Activated CD4-positive, CD25-positive, alpha-beta regulatory T cell treated with anti-CD3 and anti-CD28 coated beads, Interleukin-2, amount 50 U/mL, for 16 hours (primary cell): ENCODE measurements around the gene ZNF774.
"Not testable (repeated sequence)": the region's sequence is repeated elsewhere in the genome, so short reads cannot be mapped to it uniquely, and the experiment has no call there.

Experiments used
- DNase-seq: peaks from one replicate; pipeline ENCODE4 v3.0.0-alpha.2; 2020; ENCODE audit warnings: low read depth, low spot score

Gene ZNF774

DNA sequence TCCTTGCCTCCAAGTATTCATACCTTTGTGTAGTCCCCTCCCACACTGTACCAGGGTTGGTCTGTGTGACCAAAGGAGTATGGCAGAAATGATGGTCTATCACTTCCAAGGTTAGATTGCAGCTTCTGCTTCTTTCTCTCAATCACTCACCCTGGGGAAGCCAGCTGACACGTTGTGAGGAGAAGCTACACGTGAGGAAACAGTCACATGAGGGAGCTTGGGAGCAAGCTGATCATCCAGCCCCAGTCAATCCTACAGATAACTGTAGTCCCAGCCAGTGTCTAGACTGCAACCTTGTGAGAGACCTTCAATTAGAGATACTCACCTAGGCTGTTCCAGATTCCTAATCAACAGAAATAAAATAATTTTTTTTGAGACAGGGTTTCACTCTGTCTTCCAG is 6.2 kb upstream of the ZNF774 start:
- no peak for DNase-seq

DNA sequence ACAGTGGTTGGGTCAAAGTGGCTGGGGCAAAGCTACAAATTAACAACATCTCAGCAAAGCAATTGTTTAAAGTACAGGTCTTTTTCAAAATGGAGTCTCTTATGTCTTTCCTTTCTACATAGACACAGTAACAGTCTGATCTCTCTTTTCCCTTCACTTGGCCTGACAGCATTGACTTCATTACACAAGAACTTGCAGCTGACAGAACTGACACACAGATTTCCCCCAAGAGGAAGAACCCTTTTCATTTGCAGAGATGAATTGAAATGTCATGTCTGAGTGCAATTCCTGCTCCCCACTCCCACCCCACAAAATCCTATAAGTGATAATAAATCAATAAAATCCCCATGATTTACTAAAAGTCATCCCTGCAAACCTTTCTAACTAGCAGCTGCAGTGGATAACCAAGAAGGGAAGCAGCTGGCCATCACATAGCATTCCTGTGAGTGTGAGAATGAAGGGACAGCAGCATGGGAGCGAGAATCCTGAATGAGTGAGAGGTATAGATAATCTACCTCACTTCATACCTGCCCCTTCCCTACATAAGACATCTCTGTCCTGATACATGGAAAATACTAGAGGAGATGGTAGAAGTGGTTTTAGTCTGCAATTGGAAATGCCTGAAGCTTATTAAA is 4.5 kb upstream of the ZNF774 start:
- not testable (repeated sequence) for DNase-seq

- DNase-seq = no peak
Observed at GRCh38 chr15:90348456-90348855, 3.6 kb upstream of the ZNF774 start.

DNA sequence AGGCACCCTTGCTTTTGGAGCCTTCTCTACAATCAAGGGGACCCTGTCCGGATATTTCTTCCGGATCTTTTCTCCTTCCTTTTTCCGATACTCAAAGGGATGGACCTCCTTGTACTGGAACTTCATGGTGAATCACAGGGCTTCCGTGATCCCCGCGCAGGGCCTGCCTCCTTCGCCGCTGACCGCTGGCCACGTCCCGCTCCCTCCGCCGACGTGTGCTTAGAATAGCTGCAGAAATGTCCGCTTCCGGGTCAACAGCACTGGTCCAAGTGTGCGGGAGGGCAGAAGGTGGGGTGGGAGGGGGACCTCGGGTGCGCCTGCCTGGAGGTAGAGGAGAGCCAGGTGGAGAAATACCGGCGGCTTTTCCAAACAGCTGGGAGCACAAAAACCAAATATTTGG is 3.0 kb upstream of the ZNF774 start:
- DNase-seq = no peak

GRCh38 chr15:90349821-90350220 is 2.3 kb upstream of the ZNF774 start:
- no peak for DNase-seq

DNA sequence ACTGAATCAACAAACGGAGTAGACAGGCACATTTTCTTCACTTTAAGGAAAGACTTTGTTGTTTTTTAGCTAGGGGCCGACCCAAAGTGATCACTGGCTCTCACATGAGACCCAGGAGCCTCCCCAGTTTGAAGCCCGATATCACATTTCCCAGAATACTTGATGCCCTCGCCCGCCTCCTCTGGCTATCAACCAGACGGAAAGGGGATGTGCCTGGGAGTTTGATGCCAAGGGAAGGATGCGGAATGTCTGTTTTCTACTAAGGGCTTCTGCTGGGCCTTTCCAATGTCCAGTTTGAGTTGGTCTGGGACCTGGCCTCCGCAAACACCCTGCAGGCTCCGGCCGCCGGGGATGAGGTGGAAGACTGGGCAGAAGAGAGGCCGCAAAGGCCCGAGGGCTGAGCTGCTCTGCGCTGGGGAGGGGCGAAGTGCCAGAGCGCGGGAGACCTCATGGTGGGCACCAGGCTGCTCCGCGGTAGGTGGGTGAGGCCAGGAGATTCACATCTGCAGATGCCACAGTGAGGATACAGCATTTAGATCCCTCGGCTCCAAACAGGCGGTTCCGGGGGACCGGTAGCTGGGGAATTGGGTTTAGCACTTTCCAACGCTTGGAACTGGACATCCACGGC is 491 bp upstream of the ZNF774 start:
- DNase-seq = no peak

DNA sequence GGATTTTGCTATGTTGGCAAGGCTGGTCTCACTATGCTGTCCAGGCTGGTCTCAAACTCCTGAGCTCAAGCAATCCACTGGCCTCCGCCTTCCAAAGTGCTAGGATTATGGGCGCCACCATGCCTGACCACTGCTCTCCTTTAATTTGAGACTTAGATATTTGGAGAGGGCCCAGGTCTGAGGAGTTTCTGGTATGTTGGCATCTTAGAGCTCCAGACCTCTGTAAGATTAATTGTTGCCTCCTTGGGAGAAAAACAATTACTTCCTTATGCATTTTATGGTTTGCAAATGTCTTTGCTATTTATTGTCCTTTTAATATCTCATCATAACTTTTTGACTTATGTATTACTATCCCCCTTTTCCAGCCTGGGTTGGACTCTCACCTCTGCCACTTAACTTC is 2.9 kb downstream of the ZNF774 start:
- no peak for DNase-seq

- DNase-seq = no peak
Observed at GRCh38 chr15:90358124-90359033, 6.3 kb downstream of the ZNF774 start.

DNA sequence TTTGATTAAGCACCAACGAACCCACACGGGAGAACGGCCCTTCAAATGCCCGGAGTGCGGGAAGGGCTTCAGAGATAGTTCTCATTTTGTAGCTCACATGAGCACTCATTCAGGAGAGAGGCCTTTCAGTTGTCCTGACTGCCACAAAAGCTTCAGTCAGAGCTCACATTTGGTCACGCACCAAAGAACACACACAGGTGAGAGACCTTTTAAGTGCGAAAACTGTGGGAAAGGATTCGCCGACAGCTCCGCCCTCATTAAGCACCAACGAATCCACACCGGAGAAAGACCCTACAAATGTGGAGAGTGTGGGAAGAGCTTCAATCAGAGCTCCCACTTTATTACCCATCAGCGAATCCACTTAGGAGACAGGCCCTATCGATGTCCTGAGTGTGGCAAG is 8.7 kb downstream of the ZNF774 start:
- DNase-seq = no peak

GRCh38 chr15:90362936-90363212 is 10.8 kb downstream of the ZNF774 start:
- no peak for DNase-seq

- DNase-seq = no peak
Observed at GRCh38 chr15:90364251-90364650, 12.2 kb downstream of the ZNF774 start.

DNA sequence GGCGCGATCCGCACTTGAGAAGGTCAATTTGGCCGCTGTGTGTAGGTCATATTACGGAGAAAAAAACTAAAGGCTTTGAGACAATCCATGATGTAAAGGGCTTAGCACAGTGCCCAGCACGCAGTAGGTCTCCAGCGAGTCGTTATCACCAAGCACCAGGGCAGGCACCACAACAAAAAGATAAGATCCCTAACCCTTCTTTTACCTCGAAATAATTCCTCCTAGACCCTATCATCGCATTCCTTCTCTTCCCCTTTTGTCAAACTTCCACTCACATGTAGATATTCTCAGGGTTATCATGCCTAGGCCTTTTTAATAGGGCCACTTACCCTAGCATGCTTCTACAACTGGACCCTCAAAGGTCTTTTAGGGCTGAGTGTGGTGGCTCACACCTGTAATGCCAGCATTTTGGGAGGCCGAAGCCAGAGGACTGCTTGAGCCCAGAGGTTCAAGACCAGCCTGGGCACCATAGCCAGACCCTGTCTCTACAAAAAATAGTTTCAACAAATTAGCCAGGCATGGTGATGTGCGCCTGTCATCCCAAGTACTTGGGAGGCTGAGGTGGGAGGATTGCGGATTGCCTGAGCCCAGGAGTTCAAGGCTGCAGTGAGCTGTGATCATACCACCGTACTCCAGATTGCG is 13.5 kb downstream of the ZNF774 start:
- DNase-seq = no peak

- no peak for DNase-seq
Observed at GRCh38 chr15:90367576-90367975, 15.5 kb downstream of the ZNF774 start.

GRCh38 chr15:90375071-90375470 is 23.0 kb downstream of the ZNF774 start:
- no peak for DNase-seq

- peak; percentile 39 for DNase-seq
Observed at GRCh38 chr15:90376789-90377188, 24.7 kb downstream of the ZNF774 start.

DNA sequence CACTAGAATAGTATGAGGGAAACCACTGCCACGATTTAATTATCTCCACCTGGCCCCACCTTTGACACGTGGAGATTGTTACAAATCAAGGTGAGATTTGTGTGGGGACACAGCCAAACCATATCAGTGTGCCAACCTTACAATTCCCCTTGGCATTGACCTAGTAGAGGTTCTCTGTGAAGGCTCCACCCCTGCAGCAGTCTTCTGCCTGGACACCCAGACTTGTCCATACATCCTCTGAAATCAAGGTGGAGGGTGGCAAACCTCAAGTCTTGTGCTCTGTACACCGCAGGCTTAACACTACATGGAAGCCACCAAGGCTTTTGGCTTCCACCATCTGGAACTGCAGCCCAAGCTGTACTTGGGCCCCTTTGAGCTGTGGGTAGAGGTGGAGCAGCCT is 27.2 kb downstream of the ZNF774 start:
- no peak for DNase-seq

DNA sequence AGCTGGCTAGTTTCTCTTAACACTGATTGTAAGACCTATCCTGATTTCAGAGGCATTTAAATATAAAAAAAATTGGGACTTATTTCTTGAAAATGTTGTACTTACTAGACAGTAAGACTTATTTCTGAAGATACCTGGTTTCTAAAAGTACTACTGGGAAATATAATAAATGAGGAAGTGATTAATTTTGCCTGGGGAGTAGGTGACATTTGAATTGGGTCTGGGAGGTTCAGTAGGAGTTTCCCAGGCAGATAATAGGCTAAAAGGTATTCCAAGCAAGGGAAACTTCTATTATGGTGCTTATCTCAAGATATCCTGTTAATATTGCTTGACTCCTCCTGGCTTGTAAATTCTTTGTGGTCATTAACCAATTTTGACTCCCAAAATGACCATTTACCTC is 29.4 kb downstream of the ZNF774 start:
- no peak for DNase-seq

DNA sequence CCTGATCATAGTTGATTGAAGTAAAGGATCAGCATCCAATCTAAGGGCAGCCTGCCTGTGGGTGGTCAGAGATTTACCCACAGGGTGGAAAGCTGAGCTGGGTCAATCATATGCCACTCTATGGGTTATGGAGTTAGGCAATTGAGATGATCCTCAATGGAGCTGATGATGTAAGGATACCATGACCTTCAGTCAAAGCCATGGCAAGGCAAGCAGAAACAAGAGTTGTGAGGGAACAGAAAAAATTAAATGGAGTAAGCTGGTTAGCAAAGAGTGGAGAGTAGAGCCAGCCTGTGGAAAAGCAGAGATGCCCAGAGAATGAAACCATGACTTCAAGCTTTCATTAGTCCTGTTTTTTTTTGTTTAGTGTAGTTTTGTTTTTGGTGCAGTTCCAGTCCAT is 30.2 kb downstream of the ZNF774 start:
- no peak for DNase-seq

GRCh38 chr15:90386221-90386620 is 34.1 kb downstream of the ZNF774 start:
- no peak for DNase-seq

- DNase-seq = peak; percentile 93
Observed at GRCh38 chr15:90387534-90388461, 35.7 kb downstream of the ZNF774 start, which contains the start of gene IQGAP1. Gene IQGAP1 (plus strand): TSS chr15:90388242. CDS start chr15:90388342, 100 bp downstream.
